ENCODE data around the gene RASSF3. TPM values are rescaled to one million over a fixed set of nuclear protein-coding genes. Genes with fewer than 3 reads are reported as not detected.

RASSF3 gene
- total RNA-seq, 1 donor = 13.8 TPM

DNA sequence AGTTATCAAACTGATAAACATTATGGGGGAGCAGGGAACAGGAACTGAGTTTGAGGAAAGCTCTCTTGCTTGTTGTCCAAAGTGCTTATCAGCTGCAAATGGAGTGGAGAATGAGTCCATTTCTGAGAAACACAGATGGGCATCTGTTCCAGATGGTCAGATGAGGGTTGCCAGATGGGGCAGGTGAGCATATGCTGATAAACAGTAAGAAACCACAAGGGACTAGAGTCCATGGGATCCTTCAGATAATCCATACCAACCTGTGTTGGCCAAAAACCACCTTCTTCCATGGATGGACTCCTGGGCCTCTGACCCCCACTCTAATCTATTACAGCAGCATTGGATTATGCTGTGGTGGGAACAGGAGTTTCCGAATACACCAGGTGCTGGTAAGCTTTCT, 110.6 kb downstream of the RASSF3 start:
- H4K20me1 ChIP-seq (ENCODE audit: insufficient read depth, low read length) = no peaks in the 10 kb centered on the region
- H3K36me3 ChIP-seq (ENCODE audit: insufficient read depth, low read length) = peaks cover 44% of the 10 kb centered on the region
- no peaks in the 10 kb centered on the region for H3K4me1 ChIP-seq (ENCODE audit: insufficient read depth, low read length)
- H3K4me3 ChIP-seq (ENCODE audit: insufficient read depth, low read length) = no peak overlapping the region
- H3K79me2 ChIP-seq (ENCODE audit: insufficient read depth, low read length) = no peaks in the 10 kb centered on the region
- H3K4me2 ChIP-seq (ENCODE audit: insufficient read depth, low read length) = no peak overlapping the region
- H3K9me3 ChIP-seq (ENCODE audit: low read depth, low read length) = no peaks in the 10 kb centered on the region
- H2AFZ ChIP-seq (ENCODE audit: low read length) = no peak overlapping the region
- no peak for TF ChIP-seq CTCF (IDR thresholded peaks at IDR 0.05; ENCODE audit: extremely low read depth, low read depth, low read length)
- H3K27ac ChIP-seq (ENCODE audit: low read depth, low read length) = no peak overlapping the region
- no peaks in the 10 kb centered on the region for H3K27me3 ChIP-seq (ENCODE audit: insufficient read depth, low read length)
- no peak for DNase-seq (ENCODE audit: insufficient read length, low spot score, missing footprints)

- Histone ChIP-seq H4K20me1 (ENCODE audit: insufficient read depth, low read length) (no peaks in the 10 kb centered on the region), H2AFZ (ENCODE audit: low read length) (no peak overlapping the region), H3K4me1 (ENCODE audit: insufficient read depth, low read length) (no peaks in the 10 kb centered on the region), H3K9me3 (ENCODE audit: low read depth, low read length) (no peaks in the 10 kb centered on the region), H3K79me2 (ENCODE audit: insufficient read depth, low read length) (no peaks in the 10 kb centered on the region), H3K27ac (ENCODE audit: low read depth, low read length) (no peak overlapping the region), H3K4me2 (ENCODE audit: insufficient read depth, low read length) (no peak overlapping the region), H3K27me3 (ENCODE audit: insufficient read depth, low read length) (no peaks in the 10 kb centered on the region), H3K4me3 (ENCODE audit: insufficient read depth, low read length) (no peak overlapping the region), H3K36me3 (ENCODE audit: insufficient read depth, low read length) (peaks cover 35% of the 10 kb centered on the region)
- TF ChIP-seq CTCF (IDR thresholded peaks at IDR 0.05; ENCODE audit: extremely low read depth, low read depth, low read length) = no peak
- DNase-seq (ENCODE audit: insufficient read length, low spot score, missing footprints) = no peak
Measured at GRCh38 chr12:64722835-64723234, 112.5 kb downstream of the RASSF3 start.

DNA sequence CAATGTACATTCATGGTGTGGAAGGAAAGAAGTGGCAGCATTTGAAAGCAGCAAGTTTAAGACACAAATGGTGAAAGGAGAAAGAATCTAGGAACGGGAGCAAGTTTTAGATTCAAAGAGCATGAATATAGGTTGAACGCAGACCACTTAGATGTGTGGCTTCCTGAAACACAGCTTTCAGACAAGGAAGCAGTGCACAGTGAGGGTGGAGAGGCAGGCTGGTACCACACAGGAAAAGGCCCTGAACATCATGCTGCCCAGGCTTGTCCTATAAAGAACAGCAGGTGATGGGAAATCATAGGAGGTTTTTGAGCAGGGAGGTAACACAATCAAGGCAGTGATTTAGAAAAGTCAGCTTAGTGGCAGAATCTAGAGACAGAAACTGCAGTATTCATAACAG, 113.3 kb downstream of the RASSF3 start:
- Histone ChIP-seq H3K27me3 (ENCODE audit: insufficient read depth, low read length) (no peaks in the 10 kb centered on the region), H4K20me1 (ENCODE audit: insufficient read depth, low read length) (no peaks in the 10 kb centered on the region), H3K4me3 (ENCODE audit: insufficient read depth, low read length) (no peak overlapping the region), H3K4me2 (ENCODE audit: insufficient read depth, low read length) (no peak overlapping the region), H2AFZ (ENCODE audit: low read length) (no peak overlapping the region), H3K9me3 (ENCODE audit: low read depth, low read length) (no peaks in the 10 kb centered on the region), H3K4me1 (ENCODE audit: insufficient read depth, low read length) (no peaks in the 10 kb centered on the region), H3K79me2 (ENCODE audit: insufficient read depth, low read length) (no peaks in the 10 kb centered on the region), H3K27ac (ENCODE audit: low read depth, low read length) (no peak overlapping the region), H3K36me3 (ENCODE audit: insufficient read depth, low read length) (peaks cover 37% of the 10 kb centered on the region)
- no peak for TF ChIP-seq CTCF (IDR thresholded peaks at IDR 0.05; ENCODE audit: extremely low read depth, low read depth, low read length)
- no peak for DNase-seq (ENCODE audit: insufficient read length, low spot score, missing footprints)

- Histone ChIP-seq H2AFZ (ENCODE audit: low read length) (no peak overlapping the region), H3K79me2 (ENCODE audit: insufficient read depth, low read length) (no peaks in the 10 kb centered on the region), H4K20me1 (ENCODE audit: insufficient read depth, low read length) (no peaks in the 10 kb centered on the region), H3K4me2 (ENCODE audit: insufficient read depth, low read length) (no peak overlapping the region), H3K27me3 (ENCODE audit: insufficient read depth, low read length) (no peaks in the 10 kb centered on the region), H3K9me3 (ENCODE audit: low read depth, low read length) (no peaks in the 10 kb centered on the region), H3K27ac (ENCODE audit: low read depth, low read length) (no peak overlapping the region), H3K36me3 (ENCODE audit: insufficient read depth, low read length) (peaks cover 36% of the 10 kb centered on the region), H3K4me1 (ENCODE audit: insufficient read depth, low read length) (no peaks in the 10 kb centered on the region), H3K4me3 (ENCODE audit: insufficient read depth, low read length) (no peak overlapping the region)
- TF ChIP-seq CTCF (IDR thresholded peaks at IDR 0.05; ENCODE audit: extremely low read depth, low read depth, low read length) = no peak
- no peak for DNase-seq (ENCODE audit: insufficient read length, low spot score, missing footprints)
Measured at GRCh38 chr12:64724201-64724745, 114.0 kb downstream of the RASSF3 start.

Measured in osteoblast (primary cell).